C4-2B (cell line): Measurements from ENCODE around the gene KCTD16.

Experiments used
- H3K27ac ChIP-seq: fragments of 450-650 bp; 2 replicates; pipeline ENCODE4 v1.5.1; 2017
- CTCF ChIP-seq: fragments of 450-650 bp; conservative IDR thresholded peaks from 2 replicates; pipeline ENCODE4 v1.5.1; 2017; ENCODE audit warnings: mild to moderate bottlenecking
- ZFX ChIP-seq: fragments of 450-650 bp; IDR thresholded peaks from 2 replicates; pipeline ENCODE4 v1.6.1; 2017

KCTD16 gene

GRCh38 chr5:144406442-144406841, 235.8 kb downstream of the KCTD16 start:
- TF ChIP-seq CTCF, result no peak
- TF ChIP-seq ZFX, result no peak
- no peak overlapping the region for H3K27ac ChIP-seq

DNA sequence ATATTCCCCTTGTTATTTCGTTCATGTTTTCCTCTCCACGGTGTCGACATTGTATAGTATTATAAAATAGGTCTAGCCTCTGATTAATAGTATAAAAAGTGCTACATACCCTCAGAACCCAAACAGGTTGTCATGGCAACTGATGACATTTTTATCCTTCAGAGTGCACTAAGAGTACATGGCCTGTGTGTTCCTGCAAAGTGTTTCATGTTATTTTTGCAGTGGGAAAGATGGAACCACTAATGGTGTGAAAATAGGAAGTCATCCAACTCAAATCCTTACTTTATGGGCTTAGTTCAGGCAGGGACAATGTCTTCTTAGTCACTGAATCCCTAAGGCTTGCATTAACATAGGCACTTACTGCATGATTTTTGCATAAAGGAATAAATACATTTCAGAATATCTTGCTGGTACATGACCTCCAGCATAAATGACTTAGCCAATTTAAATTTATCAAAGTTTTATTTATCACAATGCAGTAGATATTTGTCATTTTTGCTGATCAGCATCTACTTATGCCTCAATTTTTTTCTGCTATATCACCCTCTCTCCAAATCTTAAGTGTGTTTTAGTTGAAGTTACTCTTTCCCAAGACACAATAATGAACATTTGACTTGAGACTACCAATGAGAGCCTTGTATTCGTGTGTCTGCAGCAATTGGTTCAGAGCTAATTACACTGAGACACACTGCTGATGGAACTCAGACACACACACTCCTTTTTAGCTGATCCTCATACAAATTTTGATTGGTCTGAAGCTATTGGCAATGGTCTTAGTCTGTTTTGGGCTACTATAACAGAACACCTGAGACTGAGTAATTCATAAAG, 243.7 kb downstream of the KCTD16 start:
- H3K27ac ChIP-seq, result no peak overlapping the region
- TF ChIP-seq CTCF, result no peak
- no peak for TF ChIP-seq ZFX

DNA sequence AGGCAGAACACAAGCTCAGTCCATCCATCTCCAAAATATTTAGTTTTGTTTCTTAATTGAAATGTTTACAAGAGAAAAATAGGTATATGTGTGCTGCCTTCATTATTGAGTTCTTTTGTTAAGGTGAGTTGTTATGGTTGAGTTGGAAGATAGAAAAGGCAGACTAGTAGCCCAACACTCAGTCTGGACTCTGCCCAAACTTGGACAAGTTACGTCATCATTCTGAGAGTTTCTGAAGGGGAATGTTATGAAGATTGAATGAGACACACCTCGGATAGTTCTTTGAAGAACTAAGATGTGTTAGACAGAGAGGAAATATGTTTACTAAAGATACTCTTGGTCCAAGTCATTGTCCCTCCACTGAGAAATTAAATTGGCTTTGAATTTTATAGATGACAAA, 245.5 kb downstream of the KCTD16 start:
- TF ChIP-seq ZFX (no peak), CTCF (no peak)

DNA sequence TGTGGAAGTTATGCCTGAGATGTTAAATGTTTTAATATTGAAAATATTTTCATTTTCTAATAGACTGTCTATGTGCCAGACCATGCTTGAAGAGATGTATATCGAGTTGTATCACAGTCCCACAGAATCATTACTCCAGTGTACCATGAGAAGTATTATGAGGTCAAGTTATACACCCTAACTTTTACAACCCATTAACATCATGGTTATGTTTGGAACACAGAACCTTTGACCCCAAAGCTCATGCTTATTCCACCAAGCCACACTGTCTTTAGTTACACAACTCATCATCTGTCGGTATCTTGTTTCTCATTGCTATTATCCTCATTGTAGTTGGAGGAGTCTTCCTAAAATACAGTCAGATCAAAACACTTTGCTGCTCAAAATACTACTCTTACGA, 248.0 kb downstream of the KCTD16 start:
- no peak overlapping the region for H3K27ac ChIP-seq
- TF ChIP-seq CTCF (no peak), ZFX (no peak)

More for the DNA sequence above, 245.5 kb downstream of the KCTD16 start:
- H3K27ac ChIP-seq, result no peak overlapping the region

GRCh38 chr5:144421411-144421810, 250.7 kb downstream of the KCTD16 start:
- H3K27ac ChIP-seq, result no peak overlapping the region
- TF ChIP-seq ZFX (no peak), CTCF (no peak)

DNA sequence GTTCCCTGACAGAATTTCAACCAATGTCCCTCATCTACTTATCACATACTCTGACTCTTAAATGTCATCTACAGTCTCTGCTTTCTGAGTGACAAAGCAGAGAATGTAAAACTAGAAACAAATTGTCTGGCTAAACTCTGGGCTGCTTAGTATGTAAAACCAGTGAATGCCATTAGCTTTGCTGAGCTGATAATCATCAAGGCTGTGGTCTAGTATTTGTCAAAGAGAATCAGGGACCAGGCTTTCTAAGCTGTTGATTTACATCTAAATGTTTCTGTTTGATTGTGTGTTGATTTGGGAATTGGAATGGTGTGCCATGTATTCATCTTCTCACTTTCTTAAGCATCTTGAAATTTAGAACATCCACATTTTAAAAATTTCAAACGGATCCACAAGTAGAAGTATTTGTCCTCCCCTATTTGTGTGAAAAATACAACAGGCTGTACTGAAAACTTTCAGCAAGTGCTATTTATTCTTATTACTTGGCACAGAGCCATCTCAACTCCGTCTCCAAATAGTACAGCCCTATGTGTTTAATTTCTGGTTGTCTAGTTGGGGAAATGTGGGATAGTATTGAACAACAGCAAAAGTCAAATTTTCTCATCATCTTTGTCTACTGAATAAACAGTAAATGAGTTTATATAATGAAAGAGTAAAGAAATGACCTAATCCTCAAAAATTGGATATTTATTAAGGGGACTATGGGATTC, 251.5 kb downstream of the KCTD16 start:
- no peak overlapping the region for H3K27ac ChIP-seq

More for the DNA sequence above, 251.5 kb downstream of the KCTD16 start:
- TF ChIP-seq ZFX, result no peak
- no peak for TF ChIP-seq CTCF
